WTC11 (cell line): ENCODE data around the gene CDH13.

Source experiments
- ESRRA ChIP-seq: sonication (generic); formaldehyde crosslinking; IDR thresholded peaks from 2 replicates; pipeline ENCODE4 v1.8.1; 2022; ENCODE audit warnings: mild to moderate bottlenecking, missing genetic modification reagents, borderline replicate concordance
- GABPB1 ChIP-seq: sonication (generic); formaldehyde crosslinking; IDR thresholded peaks from 2 replicates; pipeline ENCODE4 v1.8.1; 2023; ENCODE audit warnings: mild to moderate bottlenecking, missing genetic modification reagents
- MYBL2 ChIP-seq: sonication (generic); formaldehyde crosslinking; IDR thresholded peaks from 2 replicates; pipeline ENCODE4 v1.8.1; 2023; ENCODE audit warnings: mild to moderate bottlenecking, moderate library complexity, missing genetic modification reagents
- TF ChIP-seq, protein P1 (sequence below): sonication (generic); formaldehyde crosslinking; IDR thresholded peaks from 2 replicates; pipeline ENCODE4 v1.8.1; 2023; ENCODE audit warnings: mild to moderate bottlenecking, missing genetic modification reagents, moderate library complexity
- TF ChIP-seq, protein P2 (sequence below): fragments of 200-600 bp; IDR thresholded peaks from 2 replicates; pipeline ENCODE4 v1.8.0; 2022; ENCODE audit warnings: antibody characterized with exemption
- TF ChIP-seq, protein P3 (sequence below): sonication (generic); formaldehyde crosslinking; IDR thresholded peaks from 2 replicates; pipeline ENCODE4 v1.8.0; 2022; ENCODE audit warnings: mild to moderate bottlenecking, missing genetic modification reagents
- TF ChIP-seq, protein P4 (sequence below): sonication (generic); formaldehyde crosslinking; IDR thresholded peaks from 2 replicates; pipeline ENCODE4 v1.8.0; 2022; ENCODE audit warnings: mild to moderate bottlenecking, missing genetic modification reagents
- TF ChIP-seq, protein P5 (sequence below): sonication (generic); formaldehyde crosslinking; IDR thresholded peaks from 2 replicates; pipeline ENCODE4 v1.8.1; 2023; ENCODE audit warnings: mild to moderate bottlenecking, missing genetic modification reagents, borderline replicate concordance

DNA sequence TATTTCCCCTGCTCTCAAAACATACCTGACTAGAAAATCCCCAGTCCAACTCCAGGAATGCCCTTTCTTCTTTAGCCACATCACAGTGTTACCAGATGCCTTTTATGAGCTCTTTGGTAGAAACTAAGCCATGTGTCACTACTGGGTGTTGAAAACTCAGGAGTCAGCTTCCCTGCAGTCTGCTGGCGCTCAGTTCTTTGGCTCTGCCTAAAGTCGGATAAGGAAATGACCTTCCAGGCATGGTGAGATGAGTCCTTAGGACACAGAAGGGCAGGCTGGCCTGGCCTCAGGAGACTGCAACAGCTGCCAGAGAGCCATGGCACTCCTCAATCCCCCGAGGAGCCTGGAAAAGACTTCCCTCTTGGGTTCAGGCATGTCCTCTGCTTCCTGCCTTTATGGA lies 89.1 kb downstream of the CDH13 start:
- TF ChIP-seq, protein P1, sequence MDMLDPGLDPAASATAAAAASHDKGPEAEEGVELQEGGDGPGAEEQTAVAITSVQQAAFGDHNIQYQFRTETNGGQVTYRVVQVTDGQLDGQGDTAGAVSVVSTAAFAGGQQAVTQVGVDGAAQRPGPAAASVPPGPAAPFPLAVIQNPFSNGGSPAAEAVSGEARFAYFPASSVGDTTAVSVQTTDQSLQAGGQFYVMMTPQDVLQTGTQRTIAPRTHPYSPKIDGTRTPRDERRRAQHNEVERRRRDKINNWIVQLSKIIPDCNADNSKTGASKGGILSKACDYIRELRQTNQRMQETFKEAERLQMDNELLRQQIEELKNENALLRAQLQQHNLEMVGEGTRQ (CRISPR knock-in tag), result no peak
- TF ChIP-seq, protein P2, sequence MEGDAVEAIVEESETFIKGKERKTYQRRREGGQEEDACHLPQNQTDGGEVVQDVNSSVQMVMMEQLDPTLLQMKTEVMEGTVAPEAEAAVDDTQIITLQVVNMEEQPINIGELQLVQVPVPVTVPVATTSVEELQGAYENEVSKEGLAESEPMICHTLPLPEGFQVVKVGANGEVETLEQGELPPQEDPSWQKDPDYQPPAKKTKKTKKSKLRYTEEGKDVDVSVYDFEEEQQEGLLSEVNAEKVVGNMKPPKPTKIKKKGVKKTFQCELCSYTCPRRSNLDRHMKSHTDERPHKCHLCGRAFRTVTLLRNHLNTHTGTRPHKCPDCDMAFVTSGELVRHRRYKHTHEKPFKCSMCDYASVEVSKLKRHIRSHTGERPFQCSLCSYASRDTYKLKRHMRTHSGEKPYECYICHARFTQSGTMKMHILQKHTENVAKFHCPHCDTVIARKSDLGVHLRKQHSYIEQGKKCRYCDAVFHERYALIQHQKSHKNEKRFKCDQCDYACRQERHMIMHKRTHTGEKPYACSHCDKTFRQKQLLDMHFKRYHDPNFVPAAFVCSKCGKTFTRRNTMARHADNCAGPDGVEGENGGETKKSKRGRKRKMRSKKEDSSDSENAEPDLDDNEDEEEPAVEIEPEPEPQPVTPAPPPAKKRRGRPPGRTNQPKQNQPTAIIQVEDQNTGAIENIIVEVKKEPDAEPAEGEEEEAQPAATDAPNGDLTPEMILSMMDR, result no peak
- TF ChIP-seq ESRRA (CRISPR knock-in tag) (no peak), MYBL2 (CRISPR knock-in tag) (no peak), GABPB1 (CRISPR knock-in tag) (no peak)
- TF ChIP-seq, protein P3, sequence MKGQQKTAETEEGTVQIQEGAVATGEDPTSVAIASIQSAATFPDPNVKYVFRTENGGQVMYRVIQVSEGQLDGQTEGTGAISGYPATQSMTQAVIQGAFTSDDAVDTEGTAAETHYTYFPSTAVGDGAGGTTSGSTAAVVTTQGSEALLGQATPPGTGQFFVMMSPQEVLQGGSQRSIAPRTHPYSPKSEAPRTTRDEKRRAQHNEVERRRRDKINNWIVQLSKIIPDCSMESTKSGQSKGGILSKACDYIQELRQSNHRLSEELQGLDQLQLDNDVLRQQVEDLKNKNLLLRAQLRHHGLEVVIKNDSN (CRISPR knock-in tag), result no peak
- TF ChIP-seq, protein P4, sequence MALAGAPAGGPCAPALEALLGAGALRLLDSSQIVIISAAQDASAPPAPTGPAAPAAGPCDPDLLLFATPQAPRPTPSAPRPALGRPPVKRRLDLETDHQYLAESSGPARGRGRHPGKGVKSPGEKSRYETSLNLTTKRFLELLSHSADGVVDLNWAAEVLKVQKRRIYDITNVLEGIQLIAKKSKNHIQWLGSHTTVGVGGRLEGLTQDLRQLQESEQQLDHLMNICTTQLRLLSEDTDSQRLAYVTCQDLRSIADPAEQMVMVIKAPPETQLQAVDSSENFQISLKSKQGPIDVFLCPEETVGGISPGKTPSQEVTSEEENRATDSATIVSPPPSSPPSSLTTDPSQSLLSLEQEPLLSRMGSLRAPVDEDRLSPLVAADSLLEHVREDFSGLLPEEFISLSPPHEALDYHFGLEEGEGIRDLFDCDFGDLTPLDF, result no peak
- TF ChIP-seq, protein P5, sequence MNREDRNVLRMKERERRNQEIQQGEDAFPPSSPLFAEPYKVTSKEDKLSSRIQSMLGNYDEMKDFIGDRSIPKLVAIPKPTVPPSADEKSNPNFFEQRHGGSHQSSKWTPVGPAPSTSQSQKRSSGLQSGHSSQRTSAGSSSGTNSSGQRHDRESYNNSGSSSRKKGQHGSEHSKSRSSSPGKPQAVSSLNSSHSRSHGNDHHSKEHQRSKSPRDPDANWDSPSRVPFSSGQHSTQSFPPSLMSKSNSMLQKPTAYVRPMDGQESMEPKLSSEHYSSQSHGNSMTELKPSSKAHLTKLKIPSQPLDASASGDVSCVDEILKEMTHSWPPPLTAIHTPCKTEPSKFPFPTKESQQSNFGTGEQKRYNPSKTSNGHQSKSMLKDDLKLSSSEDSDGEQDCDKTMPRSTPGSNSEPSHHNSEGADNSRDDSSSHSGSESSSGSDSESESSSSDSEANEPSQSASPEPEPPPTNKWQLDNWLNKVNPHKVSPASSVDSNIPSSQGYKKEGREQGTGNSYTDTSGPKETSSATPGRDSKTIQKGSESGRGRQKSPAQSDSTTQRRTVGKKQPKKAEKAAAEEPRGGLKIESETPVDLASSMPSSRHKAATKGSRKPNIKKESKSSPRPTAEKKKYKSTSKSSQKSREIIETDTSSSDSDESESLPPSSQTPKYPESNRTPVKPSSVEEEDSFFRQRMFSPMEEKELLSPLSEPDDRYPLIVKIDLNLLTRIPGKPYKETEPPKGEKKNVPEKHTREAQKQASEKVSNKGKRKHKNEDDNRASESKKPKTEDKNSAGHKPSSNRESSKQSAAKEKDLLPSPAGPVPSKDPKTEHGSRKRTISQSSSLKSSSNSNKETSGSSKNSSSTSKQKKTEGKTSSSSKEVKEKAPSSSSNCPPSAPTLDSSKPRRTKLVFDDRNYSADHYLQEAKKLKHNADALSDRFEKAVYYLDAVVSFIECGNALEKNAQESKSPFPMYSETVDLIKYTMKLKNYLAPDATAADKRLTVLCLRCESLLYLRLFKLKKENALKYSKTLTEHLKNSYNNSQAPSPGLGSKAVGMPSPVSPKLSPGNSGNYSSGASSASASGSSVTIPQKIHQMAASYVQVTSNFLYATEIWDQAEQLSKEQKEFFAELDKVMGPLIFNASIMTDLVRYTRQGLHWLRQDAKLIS, result no peak
